ENCODE results near the gene GCNT3.

GCNT3 gene

DNA sequence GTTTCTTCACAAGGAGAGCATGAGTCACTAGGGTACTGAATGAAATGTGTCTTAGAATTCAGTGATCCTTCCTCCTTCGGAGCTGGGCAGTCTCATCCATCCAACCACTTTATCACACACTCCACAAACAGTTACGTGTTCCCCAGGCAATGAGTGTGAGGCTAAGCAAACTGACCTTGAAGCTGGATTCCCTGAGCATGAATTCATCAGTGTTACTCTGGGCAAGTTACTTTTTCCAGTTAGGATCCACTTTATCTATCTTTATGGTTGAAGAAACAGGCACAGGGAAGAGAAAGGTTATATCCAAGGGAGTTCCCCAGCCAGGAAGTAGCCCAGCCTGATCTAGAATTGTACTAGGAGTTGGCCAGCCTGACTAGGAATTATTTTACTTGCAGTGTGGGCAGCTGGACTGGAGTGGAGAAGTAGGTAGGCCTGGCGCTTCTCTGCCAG lies 17.1 kb upstream of the GCNT3 start:
- H3K27me3 Mint-ChIP-seq (ENCODE audit: low read depth), result no peaks in the 10 kb centered on the region
- no peaks in the 10 kb centered on the region for H3K36me3 Mint-ChIP-seq (ENCODE audit: low read depth)
- no peak overlapping the region for H3K4me3 Mint-ChIP-seq
- H3K4me1 Mint-ChIP-seq, result no peaks in the 10 kb centered on the region
- H3K27ac Mint-ChIP-seq, result no peak overlapping the region
- H3K9me3 Mint-ChIP-seq, result no peaks in the 10 kb centered on the region
- TF ChIP-seq, protein P1, sequence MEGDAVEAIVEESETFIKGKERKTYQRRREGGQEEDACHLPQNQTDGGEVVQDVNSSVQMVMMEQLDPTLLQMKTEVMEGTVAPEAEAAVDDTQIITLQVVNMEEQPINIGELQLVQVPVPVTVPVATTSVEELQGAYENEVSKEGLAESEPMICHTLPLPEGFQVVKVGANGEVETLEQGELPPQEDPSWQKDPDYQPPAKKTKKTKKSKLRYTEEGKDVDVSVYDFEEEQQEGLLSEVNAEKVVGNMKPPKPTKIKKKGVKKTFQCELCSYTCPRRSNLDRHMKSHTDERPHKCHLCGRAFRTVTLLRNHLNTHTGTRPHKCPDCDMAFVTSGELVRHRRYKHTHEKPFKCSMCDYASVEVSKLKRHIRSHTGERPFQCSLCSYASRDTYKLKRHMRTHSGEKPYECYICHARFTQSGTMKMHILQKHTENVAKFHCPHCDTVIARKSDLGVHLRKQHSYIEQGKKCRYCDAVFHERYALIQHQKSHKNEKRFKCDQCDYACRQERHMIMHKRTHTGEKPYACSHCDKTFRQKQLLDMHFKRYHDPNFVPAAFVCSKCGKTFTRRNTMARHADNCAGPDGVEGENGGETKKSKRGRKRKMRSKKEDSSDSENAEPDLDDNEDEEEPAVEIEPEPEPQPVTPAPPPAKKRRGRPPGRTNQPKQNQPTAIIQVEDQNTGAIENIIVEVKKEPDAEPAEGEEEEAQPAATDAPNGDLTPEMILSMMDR (IDR thresholded peaks at IDR 0.05; ENCODE audit: unreplicated experiment in 3 of 3), result no peak

DNA sequence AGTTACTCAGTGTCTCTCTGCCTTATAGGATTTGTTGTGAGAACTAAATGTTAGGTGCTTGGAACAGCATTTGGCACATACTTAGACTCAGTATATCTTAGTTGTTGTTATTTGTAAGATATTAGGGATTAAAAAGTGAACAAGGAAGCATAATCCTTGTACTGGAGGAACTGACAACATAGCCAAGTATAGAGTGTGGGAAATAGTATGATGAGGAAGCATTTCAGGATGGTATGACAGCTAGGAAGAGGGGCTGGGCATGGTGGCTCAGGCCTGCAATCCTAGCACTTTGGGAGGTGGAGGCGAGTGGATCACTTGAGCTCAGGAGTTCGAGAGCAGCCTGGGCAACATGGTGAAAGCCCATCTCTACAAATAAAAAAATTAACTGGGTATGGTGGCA lies 16.6 kb upstream of the GCNT3 start:
- no peak overlapping the region for H3K4me3 Mint-ChIP-seq
- TF ChIP-seq, protein P1 (IDR thresholded peaks at IDR 0.05; ENCODE audit: unreplicated experiment in 3 of 3), result no peak
- H3K4me1 Mint-ChIP-seq, result no peaks in the 10 kb centered on the region
- H3K27ac Mint-ChIP-seq, result no peak overlapping the region
- H3K9me3 Mint-ChIP-seq, result peaks cover 2% of the 10 kb centered on the region
- H3K27me3 Mint-ChIP-seq (ENCODE audit: low read depth), result no peaks in the 10 kb centered on the region
- peaks cover 1% of the 10 kb centered on the region for H3K36me3 Mint-ChIP-seq (ENCODE audit: low read depth)

GRCh38 chr15:59595434-59595915 lies 16.1 kb upstream of the GCNT3 start:
- no peaks in the 10 kb centered on the region for H3K27me3 Mint-ChIP-seq (ENCODE audit: low read depth)
- TF ChIP-seq, protein P1 (IDR thresholded peaks at IDR 0.05; ENCODE audit: unreplicated experiment in 3 of 3), result no peak
- H3K4me3 Mint-ChIP-seq, result no peak overlapping the region
- H3K4me1 Mint-ChIP-seq, result no peaks in the 10 kb centered on the region
- peaks cover 3% of the 10 kb centered on the region for H3K36me3 Mint-ChIP-seq (ENCODE audit: low read depth)
- H3K27ac Mint-ChIP-seq, result no peak overlapping the region
- peaks cover 4% of the 10 kb centered on the region for H3K9me3 Mint-ChIP-seq

- Mint-ChIP-seq H3K27ac (no peak overlapping the region), H3K9me3 (peaks cover 10% of the 10 kb centered on the region), H3K36me3 (ENCODE audit: low read depth) (peaks cover 3% of the 10 kb centered on the region), H3K27me3 (ENCODE audit: low read depth) (no peaks in the 10 kb centered on the region), H3K4me1 (no peaks in the 10 kb centered on the region), H3K4me3 (no peak overlapping the region)
- TF ChIP-seq, protein P1 (IDR thresholded peaks at IDR 0.05; ENCODE audit: unreplicated experiment in 3 of 3), result no peak
Observed at GRCh38 chr15:59596640-59597039, 14.9 kb upstream of the GCNT3 start.

GRCh38 chr15:59598461-59598860 lies 13.1 kb upstream of the GCNT3 start:
- Mint-ChIP-seq H3K4me1 (no peaks in the 10 kb centered on the region), H3K27me3 (ENCODE audit: low read depth) (no peaks in the 10 kb centered on the region), H3K4me3 (no peak overlapping the region), H3K9me3 (peaks cover 12% of the 10 kb centered on the region), H3K27ac (no peak overlapping the region), H3K36me3 (ENCODE audit: low read depth) (peaks cover 3% of the 10 kb centered on the region)
- TF ChIP-seq, protein P1 (IDR thresholded peaks at IDR 0.05; ENCODE audit: unreplicated experiment in 3 of 3), result no peak

GRCh38 chr15:59605994-59606393 lies 5.6 kb upstream of the GCNT3 start:
- no peaks in the 10 kb centered on the region for H3K4me1 Mint-ChIP-seq
- H3K36me3 Mint-ChIP-seq (ENCODE audit: low read depth), result no peaks in the 10 kb centered on the region
- no peaks in the 10 kb centered on the region for H3K27me3 Mint-ChIP-seq (ENCODE audit: low read depth)
- no peak overlapping the region for H3K4me3 Mint-ChIP-seq
- peaks cover 16% of the 10 kb centered on the region for H3K9me3 Mint-ChIP-seq
- TF ChIP-seq, protein P1 (IDR thresholded peaks at IDR 0.05; ENCODE audit: unreplicated experiment in 3 of 3), result no peak
- no peak overlapping the region for H3K27ac Mint-ChIP-seq
